Measurements from ENCODE around the gene DCDC2C.
A peak's percentile ranks its signal among the peaks of the same experiment; 100 is the strongest.

The DCDC2C gene

GRCh38 chr2:3827673-3828575 lies 124.5 kb downstream of the DCDC2C start:
- peak; percentile 13 for DNase-seq (ENCODE audit: low read depth, low spot score)

- DNase-seq (ENCODE audit: low read depth, low spot score), result no peak
These were observed 127.4 kb downstream of the DCDC2C start for GRCh38 chr2:3830796-3831195.

DNA sequence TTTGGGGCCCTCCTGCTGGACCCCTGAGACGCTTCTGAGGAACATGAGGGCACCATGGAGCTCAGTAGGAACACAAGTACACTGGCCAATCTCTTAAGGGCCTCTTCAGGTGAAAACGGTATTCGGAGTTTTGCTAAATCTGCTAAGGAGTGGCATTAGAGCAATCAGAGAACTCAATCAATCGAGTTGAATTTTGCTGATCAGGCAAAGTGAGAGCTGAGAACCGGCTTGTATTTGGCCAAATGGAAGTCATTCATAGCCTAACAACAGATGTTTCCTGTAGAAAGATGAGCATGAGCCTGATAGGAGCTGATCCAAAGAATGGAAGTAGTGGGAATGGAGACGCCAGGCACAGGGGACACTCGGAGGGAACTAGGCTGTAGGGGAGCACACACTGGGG lies 133.7 kb downstream of the DCDC2C start:
- no peak for DNase-seq (ENCODE audit: low read depth, low spot score)

DNA sequence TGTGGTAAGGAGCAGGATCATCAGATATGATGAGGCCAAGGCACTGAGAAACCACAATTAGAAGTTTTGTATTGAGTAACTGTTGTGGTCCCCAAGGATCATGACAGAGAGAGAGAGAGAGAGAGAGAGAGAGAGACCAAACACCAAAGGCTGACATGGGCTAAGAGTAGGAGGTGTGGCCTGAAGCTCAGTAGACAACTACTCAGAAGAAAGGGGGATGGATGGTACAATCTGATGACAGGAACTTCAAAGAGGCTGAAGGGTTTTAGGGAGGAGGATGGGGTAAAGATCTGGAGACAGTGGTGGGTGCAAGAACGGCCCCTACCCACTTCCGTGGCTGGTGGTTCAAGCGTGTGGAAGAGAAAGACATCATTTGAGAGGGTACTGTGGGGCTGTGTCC lies 135.0 kb downstream of the DCDC2C start:
- no peak for DNase-seq (ENCODE audit: low read depth, low spot score)

GRCh38 chr2:3839476-3839875 lies 136.1 kb downstream of the DCDC2C start:
- DNase-seq (ENCODE audit: low read depth, low spot score), result no peak

DNA sequence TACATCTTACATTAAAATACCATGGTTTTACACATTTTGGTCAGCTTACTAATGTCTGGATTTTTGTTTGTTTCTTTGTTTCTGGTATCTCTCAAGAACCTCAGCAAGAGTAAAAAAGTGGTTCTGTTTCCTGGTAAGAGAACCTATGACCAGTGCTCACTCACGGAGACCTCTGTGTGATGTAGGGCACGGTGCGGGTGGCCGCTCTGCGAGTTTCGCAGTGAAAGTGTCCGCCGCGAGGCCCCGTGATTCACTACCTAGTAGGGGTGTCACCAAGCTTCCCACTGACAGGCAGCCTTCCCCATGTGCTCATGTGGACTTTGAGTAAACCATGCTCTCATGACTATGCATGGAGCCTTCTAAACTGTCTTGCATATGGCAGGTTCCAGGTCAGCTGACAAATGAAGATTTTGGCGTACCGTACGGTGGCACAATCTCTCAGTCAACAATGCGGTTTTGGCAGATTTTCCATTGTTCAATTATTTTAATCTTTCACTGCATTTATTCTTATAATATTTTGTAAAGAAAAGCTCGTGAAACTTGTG lies 137.3 kb downstream of the DCDC2C start:
- no peak for DNase-seq (ENCODE audit: low read depth, low spot score)

DNA sequence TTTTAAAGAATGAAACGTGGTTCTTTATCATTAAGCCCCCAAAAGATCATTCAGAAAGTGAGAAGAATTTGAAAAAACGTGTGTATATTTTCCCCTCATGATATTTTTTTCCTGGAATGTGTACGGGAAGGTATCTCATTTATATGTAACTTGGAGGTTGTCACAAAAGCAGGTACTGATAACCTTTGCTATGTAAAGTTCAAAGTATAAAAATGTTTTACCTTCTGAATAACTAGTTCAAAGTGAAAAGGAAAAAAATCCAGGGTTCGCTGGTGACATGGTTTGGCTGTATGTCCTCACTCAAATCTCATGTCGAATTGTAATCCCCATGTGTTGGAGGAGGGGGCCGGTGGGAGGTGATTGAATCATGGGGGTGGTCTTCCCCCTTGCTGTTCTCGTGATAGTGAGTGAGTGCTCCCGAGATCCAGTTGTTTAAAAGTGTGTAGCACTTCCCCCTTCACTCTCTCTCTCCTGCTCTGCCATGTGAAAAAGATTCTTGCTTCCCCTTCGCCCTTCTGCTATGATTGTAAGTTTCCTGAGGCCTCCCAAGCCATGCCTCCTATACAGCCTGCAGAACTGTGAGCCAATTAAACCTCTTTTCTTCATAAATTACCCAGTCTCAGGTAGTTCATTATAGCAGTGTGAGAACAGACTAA lies 144.2 kb downstream of the DCDC2C start:
- no peak for DNase-seq (ENCODE audit: low read depth, low spot score)

GRCh38 chr2:3848776-3849175 lies 145.4 kb downstream of the DCDC2C start:
- DNase-seq (ENCODE audit: low read depth, low spot score), result no peak

DNA sequence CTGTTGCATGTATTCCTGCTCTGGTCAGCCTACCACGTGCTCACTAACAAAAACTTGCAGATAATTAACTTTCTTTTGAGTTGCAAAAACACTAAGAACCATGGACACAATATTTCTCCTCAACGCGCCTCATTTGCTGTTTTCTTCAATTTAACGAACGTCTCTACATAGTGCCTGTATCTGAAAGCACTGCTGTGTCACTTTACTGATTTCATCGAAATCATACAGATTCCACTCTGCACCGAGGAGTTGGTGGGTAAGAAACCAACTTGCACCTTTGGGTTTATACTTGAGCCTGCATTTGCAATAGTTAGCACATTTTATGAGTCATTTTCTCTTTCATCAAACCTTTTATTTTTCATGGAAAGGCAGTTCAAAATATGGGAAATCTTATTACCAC lies 145.8 kb downstream of the DCDC2C start:
- DNase-seq (ENCODE audit: low read depth, low spot score), result no peak

- no peak for DNase-seq (ENCODE audit: low read depth, low spot score)
These were observed 154.2 kb downstream of the DCDC2C start for GRCh38 chr2:3857576-3857975.

DNA sequence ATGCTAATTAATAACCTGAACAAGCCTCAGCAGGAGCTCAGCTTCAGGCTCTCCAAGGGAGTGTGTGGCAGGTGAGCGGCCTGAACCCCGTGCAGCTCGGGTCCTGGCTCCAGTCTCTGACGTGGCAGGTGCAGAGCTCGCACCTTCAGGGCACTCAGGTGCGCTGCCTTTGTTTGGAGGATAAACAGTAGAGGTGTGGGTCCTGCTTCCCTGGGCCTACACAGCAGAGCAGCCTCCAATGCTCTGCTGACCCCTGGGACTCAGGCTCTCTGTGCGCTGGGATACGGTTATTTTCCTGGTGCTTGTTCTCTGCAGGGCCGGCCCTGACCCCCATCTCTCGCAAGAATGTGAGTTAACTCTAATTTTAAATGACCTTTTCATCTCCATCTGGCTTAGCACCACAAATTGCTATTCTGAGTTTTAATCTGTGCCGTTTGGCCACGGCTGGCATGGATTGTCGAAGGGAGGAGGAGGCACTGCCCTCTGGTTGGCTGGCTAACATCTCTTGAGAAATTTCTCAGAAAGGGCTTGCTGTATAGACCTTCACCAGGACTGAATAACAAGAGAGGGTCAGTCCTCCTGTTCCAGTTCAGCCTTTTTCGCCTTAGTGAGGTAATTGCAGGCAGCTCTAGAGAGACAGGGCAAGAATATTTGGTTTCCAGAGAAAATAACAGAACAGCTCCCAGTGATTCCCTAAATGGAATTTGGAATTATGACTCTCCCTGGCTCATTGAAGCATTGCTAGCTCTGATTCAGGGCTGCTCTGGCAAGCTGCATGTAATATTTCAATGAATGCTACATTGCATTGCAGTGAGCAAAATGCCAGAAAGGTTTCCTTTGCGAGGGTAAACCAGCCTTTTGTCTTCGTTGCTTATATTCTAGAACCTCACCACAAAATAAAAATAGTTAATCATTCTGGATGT lies 161.8 kb downstream of the DCDC2C start:
- no peak for DNase-seq (ENCODE audit: low read depth, low spot score)

DNA sequence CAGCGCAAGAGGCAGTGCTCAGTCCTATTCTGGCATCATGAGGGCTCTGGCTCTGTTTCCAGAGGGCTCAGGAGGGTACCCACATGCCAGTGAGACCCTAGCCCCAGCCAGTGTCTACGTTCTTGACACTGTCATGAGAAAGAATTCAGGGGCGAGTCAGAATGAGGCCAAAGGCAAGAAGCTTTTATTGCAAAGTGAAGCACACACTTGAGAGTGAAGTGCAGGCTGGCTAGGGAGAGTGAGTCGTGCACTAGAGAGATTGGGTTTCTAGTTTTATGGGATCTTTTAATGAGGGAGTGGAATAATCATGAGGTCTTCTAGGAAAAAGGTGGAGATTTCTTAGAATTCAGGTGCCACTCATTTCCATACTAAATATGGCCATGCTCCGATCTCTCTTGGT lies 164.1 kb downstream of the DCDC2C start:
- DNase-seq (ENCODE audit: low read depth, low spot score), result no peak

- no peak for DNase-seq (ENCODE audit: low read depth, low spot score)
These were observed 164.8 kb downstream of the DCDC2C start for GRCh38 chr2:3868012-3868805.

- no peak for DNase-seq (ENCODE audit: low read depth, low spot score)
These were observed 166.8 kb downstream of the DCDC2C start for GRCh38 chr2:3870222-3870621.

- DNase-seq (ENCODE audit: low read depth, low spot score), result no peak
These were observed 167.6 kb downstream of the DCDC2C start for GRCh38 chr2:3871002-3871401.

- DNase-seq (ENCODE audit: low read depth, low spot score), result no peak
These were observed 169.1 kb downstream of the DCDC2C start for GRCh38 chr2:3872451-3872850.

DNA sequence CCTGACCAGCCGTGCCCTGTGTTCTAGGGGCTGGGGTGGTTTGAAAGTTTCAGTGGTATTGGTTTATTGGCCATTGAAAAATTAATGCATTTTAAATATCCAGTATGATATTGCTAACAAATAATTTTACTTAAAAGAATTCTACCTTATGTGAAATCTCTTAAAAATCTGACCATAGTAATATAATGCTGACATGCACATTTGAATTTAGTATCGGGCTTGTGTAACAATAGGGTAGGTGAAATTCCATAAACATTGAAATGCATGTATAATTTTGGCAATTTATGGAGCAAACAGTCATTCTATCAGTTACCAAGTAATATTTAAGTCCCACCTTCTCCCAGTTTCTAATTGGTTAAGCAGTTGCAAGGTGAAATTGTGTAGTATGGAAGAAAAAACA lies 170.5 kb downstream of the DCDC2C start:
- DNase-seq (ENCODE audit: low read depth, low spot score), result no peak

DNA sequence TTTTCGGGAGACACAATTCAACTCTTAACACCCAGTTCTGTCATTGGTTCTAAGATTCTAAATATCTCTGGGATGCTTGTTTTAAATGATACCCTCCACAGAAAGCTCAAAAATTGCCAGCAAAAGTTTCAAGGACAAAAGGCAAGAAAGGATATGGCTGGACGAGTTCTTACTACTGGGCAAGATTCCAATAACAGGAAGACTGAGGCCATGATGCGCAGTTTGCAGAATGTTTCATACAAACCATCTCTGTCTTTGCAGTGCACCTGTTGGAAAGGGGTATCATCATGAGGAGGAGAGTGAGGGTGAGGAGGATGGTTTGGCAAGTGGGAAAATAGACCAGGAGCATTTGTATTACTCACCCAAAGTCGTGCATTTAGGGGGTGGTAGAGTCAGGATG lies 172.8 kb downstream of the DCDC2C start:
- no peak for DNase-seq (ENCODE audit: low read depth, low spot score)

- DNase-seq (ENCODE audit: low read depth, low spot score), result no peak
These were observed 173.3 kb downstream of the DCDC2C start for GRCh38 chr2:3876685-3877084.

DNA sequence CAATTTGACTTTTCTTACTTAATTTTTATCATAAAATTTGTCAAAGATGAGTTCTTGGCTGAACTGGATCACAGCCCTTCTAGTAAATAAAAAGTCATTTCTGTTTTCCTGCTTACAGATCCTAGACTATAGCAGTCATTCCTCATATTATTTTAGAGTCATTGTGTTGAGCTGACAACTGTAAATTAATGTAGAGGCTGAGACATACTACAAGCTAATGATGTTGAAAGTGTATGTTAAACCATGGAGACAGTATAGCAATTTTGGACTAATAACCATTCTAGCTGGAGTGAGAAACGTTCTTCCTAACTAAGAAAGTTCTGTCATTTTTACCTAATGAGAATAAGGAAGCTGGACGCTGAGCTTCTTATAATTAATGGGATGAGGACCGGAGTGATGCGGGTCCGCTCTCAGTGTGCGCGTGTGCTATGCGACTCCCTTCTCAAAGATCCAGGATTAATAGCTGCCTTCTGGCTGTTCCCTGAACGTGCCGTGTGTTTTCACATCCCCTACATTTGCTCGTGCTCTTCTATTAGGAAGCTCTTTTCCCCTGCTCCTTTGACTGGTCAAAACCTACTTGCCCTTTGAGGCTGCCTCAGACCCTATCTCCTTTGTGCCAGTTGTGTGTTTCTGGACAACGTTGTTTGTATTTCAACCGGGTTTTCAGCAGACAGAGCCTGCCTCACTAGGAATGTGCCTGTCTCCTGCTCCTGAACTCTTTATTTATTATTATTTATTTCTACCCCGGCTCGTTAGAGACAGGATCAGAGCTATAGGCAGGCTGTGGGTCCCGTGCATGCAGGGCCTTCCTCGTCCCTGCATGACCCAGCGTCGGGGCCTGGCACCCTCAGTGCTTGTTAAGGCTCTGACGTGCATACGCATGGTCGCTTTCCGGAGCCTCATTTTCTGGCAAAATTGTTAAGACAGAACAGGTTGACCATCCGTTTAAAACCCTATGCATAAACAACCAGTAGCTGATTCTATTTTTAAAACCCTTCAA lies 182.6 kb downstream of the DCDC2C start:
- DNase-seq (ENCODE audit: low read depth, low spot score), result no peak

All from smooth muscle cell of the brain vasculature (primary cell).